Fibroblast of lung (primary cell): ENCODE results near the gene ARHGEF10L.

Experiments
- EZH2 ChIP-seq: IDR thresholded peaks from 2 replicates; pipeline ENCODE4 v1.5.1; 2012; ENCODE audit warnings: low read length, control low read depth, mild to moderate bottlenecking; ENCODE audit errors: missing control alignments
- TF ChIP-seq, protein P1 (sequence below), 2 donors: IDR thresholded peaks in 1 of 2; conservative IDR thresholded peaks in 1 of 2; 1 replicate in 1 of 2; 2 replicates in 1 of 2; pipeline ENCODE4 v1.5.1; 2011 to 2012; ENCODE audit warnings: low read length in 2 of 2, control low read depth in 1 of 2, inconsistent platforms in 1 of 2, low read depth in 1 of 2, mild to moderate bottlenecking in 1 of 2

DNA sequence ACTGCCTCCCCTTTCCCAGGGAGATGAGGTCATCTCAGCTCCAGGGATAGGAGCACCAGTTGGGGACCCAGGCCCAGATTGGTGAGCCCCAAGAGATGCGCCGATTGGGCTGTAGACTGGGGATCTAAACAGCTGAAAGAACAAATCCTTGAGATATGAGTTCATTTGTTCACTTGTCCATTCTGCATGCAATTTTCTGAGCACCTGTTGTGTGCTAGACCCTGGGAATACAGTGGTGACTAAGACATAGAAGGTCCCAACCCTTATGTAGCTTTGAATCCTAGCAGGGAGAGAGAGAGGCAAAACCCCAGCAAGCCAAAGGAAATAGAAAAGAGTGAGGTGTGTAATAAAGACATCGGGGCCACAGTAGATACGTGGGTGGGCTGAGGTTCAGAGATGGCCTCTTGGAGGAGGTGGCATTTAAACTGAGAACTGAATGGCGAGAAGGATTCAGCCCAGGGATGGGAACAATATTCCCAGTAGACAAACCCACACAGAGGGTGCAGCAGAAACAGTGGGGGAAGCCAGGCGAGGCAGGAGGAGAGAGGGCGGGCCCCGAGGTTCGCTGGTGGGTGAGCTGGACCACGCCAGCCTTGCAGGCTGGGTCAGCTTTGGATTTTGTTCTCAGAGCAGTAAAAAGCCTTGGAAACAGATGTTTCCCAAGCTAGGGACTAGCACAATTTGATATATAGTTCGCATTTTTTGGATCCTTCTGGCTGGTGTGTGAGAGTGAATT lies 110.0 kb downstream of the ARHGEF10L start:
- TF ChIP-seq, protein P1, sequence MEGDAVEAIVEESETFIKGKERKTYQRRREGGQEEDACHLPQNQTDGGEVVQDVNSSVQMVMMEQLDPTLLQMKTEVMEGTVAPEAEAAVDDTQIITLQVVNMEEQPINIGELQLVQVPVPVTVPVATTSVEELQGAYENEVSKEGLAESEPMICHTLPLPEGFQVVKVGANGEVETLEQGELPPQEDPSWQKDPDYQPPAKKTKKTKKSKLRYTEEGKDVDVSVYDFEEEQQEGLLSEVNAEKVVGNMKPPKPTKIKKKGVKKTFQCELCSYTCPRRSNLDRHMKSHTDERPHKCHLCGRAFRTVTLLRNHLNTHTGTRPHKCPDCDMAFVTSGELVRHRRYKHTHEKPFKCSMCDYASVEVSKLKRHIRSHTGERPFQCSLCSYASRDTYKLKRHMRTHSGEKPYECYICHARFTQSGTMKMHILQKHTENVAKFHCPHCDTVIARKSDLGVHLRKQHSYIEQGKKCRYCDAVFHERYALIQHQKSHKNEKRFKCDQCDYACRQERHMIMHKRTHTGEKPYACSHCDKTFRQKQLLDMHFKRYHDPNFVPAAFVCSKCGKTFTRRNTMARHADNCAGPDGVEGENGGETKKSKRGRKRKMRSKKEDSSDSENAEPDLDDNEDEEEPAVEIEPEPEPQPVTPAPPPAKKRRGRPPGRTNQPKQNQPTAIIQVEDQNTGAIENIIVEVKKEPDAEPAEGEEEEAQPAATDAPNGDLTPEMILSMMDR (conservative IDR thresholded peaks at IDR 0.05 in 1 of 2, IDR thresholded peaks at IDR 0.05 in 1 of 2; ENCODE audit: low read depth in 1 of 2, low read length in 2 of 2), result no peak
- TF ChIP-seq EZH2, result no peak
